IPS-NIHi7 (cell line): ENCODE results near the gene SERINC5.
"Not testable (repeated sequence)": the region's sequence is repeated elsewhere in the genome, so short reads cannot be mapped to it uniquely, and the experiment has no call there.

ENCODE experiments used
- DNase-seq: peaks from one replicate; pipeline ENCODE4 v3.0.0; 2012; ENCODE audit warnings: mixed read lengths; ENCODE audit errors: extremely low spot score

Gene SERINC5

GRCh38 chr5:80227979-80228596 is 27.8 kb downstream of the SERINC5 start:
- no peak for DNase-seq

- no peak for DNase-seq
Measured at GRCh38 chr5:80225934-80226326, 29.9 kb downstream of the SERINC5 start.

GRCh38 chr5:80225189-80225933 is 30.5 kb downstream of the SERINC5 start:
- no peak for DNase-seq

DNA sequence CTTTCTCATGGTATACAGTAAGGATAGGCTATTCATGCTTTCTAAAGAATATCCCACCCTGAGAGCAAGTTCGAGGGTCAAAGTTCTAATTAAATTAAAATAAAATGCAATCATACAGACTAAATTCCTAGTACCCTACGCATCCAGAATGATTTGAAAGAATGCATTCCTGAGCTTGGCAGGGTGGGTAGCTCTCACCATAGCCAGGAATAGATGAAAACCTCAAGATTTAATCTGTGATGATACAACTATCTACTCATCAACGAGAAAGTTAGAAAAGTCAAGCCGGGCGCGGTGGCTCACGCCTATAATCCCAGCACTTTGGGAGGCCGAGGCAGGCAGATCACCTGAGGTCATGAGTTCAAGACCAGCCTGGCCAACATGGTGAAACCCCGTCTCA is 32.3 kb downstream of the SERINC5 start:
- DNase-seq = no peak

DNA sequence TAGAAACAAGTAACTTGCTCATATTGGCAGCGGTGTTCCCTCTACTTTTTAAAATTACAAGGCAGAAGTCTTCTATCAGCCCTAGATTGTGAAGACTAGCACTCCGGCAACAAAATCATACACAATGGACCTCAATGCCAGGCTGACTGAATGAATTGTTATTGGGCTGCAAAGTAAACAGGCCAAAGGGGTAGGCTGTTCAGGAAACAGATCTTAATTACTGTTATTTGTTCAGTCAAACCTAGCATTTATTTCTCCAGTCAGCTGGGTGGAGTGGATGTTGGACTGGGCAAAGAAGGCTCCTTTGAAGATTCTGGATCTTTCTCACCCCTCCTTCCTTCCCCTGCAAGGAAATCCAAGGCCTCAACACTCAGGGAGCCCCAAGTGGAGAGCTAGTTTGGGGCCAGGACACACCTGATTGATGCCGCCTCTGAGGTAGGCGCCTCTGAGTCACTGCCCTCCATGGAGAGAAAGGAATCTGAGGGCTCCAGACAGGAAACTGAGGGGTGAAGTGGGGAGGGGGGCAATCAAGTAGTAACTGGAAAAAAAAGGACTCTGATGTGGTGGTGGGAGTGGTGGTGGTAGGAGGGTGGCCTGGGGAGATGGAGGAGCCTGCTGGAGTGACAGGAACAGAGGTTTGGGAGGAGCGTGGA is 35.5 kb downstream of the SERINC5 start:
- no peak for DNase-seq

GRCh38 chr5:80219391-80219790 is 36.5 kb downstream of the SERINC5 start:
- no peak for DNase-seq

GRCh38 chr5:80217667-80218066 is 38.2 kb downstream of the SERINC5 start:
- no peak for DNase-seq

GRCh38 chr5:80216753-80217596 is 38.9 kb downstream of the SERINC5 start:
- DNase-seq = no peak

- DNase-seq = no peak
Measured at GRCh38 chr5:80216096-80216495, 39.8 kb downstream of the SERINC5 start.

GRCh38 chr5:80215523-80215922 is 40.3 kb downstream of the SERINC5 start:
- no peak for DNase-seq

DNA sequence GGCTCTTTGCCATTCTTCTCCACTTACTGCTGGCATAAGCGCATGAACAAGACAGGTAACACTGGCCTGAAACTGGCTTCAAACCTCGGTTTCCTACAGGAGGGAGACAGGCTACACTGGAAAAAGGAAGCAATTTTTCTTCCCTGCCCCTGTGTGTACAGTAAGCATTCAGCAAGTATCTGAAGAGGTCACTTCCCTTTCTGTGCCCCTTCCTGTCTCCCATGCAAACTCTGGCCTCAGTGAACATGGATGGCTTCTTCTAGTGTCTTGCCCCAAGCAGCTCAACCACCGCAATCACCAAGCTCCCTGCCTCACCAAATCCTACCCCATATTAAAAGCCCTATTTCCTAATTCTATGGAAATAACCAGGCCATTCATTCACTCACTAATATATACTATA is 42.4 kb downstream of the SERINC5 start:
- no peak for DNase-seq

- DNase-seq = no peak
Measured at GRCh38 chr5:80212171-80212667, 43.6 kb downstream of the SERINC5 start.

DNA sequence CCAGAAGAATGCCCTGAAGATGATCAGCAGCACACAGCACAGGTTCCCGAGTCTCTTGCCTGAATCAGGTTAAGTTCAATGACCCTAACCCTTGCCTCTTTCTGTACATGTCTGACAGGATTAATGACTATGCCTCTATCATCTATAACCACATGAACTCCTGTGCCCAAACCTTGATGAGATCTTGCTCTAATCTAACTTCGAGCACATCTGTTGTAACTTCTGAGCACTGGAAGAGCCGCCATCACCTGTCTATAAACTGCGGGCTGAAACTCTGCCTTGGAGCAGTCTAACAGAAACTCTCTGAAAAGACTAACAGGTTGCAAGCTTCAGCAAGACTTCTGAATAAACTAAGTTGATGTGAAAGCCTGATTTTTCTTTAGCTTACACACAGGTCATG is 44.5 kb downstream of the SERINC5 start:
- no peak for DNase-seq

DNA sequence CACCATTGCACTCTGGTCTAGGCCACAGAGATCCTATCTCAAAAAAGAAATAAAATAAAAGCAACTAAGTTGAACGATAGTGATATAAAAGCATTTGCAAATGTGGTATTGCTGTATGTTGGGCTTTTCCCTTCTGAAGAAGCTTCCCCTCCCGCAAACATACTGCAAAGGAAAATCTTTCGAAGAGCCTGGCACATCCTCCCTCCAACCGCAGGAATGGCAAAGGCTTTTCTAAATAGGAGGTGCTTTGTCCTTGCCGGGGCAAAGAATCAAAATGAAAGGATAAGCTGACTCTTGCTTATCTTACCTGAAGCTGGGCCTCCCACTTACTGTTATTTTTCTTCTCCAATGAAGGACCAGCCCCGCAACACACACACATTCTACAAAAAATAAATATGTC is 45.8 kb downstream of the SERINC5 start:
- no peak for DNase-seq

- no peak for DNase-seq
Measured at GRCh38 chr5:80208381-80208780, 47.5 kb downstream of the SERINC5 start.

- DNase-seq = no peak
Measured at GRCh38 chr5:80207832-80208231, 48.0 kb downstream of the SERINC5 start.

DNA sequence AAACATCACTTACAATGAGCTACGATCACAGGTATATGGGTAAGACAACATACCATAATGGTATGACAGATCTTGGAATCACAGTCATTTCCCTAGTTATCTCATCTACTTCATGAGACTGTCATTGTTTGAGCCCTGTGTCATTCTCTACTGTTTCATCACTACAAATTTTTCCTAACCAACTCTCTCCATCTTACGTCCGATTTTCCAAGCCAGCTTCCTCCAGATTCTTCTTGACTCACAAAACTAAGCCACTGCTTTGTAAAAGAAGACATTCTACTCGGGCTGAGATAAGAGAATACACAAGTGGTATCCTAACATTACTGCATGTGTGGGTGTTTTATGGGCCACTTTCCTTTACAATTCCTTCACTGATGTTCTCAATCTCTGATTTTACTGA is 49.6 kb downstream of the SERINC5 start:
- no peak for DNase-seq

DNA sequence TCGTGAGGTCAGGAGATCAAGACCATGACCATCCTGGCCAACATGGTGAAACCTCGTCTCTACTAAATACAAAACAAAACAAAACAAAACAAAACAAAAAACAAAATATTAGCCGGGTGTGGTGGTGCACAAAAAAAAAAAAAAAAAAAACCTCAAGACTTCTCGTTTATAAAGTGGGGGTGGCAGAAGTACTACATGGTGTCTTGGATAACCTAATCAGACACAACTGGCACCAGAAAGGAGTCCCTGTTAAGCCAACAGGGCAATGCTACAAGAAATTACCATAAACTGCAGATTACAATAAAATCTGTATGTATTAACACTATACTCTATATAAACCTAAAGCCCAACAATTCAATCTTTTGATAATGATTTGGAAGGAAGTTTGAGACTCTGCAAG is 50.0 kb downstream of the SERINC5 start:
- no peak for DNase-seq

DNA sequence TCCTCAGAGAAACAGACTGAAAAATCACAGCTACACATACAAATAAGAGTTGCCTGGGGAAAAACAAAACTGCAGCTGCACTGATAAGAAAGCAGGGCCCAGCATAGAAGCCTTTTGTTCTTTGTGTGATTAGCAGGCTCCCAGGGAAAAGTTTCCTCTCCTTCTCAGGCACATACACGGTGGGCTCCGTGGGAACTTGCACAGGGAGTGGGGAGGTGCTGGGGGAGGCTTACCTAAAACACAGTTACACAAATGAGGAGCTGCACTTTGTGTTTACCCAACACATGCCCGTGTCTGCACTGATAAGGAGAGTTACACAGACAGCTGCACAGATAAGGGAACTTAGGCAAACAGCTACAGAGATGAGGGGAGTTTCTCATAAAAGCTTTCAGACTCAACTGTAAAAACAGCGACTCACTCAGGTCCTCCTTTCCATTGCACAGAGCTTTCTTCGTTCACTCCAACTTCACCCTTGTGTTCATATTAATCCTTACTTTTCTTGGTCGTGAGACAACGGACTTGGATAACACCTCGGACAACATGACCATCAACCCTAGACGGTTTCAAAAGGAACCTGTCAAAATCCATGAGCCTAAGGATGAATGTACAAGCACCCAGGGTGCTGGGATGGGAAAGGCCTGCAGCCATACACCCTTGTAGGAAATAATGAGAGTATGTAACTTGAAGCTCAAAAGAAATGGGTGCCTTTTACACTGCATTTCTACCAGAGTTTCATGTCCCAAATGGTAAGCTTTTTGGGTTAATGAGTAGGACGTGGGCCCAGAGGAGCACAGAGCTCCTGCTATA is 50.8 kb downstream of the SERINC5 start:
- no peak for DNase-seq

DNA sequence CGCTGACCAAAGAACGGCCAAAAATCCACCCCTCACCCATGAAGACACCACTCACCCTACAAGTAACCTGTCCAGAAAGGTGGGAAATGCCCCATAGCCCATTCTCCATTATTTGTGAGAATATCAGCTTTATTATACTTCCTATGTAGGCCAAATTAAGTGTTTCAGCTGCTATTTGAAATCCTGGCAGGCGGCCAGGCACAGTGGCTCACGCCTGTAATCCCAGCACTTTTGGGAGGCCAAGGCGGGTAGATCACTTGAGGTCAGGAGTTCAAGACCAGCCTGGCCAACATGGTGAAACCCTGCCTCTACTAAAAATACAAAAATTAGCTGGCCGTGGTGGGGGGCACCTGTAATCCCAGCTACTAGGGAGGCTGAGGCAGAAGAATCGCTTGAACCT is 54.1 kb downstream of the SERINC5 start:
- not testable (repeated sequence) for DNase-seq

GRCh38 chr5:80198920-80199319 is 56.9 kb downstream of the SERINC5 start:
- no peak for DNase-seq
